ENCODE measurements around the gene HOXA4.

The HOXA4 gene

DNA sequence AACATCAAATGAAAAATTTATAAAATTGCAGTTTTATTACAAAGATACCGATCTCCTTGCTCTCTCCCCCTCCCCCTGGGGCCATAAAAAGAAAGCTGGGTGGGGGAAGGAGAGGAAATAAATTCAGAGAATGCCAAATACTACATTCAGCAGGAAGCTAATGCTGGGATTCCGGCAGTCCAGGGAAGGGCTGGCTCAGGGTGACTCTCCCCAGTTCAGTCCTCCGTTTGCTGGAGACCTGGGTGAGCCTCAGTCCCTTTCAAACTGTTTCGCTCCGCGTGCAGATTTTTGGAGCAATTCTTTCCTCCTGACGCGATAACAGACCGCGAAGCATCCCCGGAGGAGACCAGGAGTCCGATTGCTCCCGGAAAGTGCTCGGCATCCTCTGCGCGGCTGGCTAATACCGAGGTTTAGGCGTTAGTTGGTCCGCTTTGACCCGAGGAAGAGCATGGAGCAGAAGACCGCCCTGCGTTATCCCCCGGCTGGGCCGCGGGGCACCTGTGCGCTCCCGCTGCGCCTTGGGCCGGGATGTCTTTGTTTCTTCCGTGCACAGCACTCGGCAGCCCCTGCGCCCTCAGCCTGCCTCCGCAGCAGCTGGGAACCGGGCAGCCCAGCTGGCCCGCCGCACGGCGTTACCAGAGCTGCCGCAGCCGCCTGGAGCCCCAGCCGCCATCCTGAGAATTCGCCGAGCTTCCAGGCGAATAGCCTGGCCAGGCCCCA is 24.2 kb downstream of the HOXA4 start:
- DNase-seq, result no peak

DNA sequence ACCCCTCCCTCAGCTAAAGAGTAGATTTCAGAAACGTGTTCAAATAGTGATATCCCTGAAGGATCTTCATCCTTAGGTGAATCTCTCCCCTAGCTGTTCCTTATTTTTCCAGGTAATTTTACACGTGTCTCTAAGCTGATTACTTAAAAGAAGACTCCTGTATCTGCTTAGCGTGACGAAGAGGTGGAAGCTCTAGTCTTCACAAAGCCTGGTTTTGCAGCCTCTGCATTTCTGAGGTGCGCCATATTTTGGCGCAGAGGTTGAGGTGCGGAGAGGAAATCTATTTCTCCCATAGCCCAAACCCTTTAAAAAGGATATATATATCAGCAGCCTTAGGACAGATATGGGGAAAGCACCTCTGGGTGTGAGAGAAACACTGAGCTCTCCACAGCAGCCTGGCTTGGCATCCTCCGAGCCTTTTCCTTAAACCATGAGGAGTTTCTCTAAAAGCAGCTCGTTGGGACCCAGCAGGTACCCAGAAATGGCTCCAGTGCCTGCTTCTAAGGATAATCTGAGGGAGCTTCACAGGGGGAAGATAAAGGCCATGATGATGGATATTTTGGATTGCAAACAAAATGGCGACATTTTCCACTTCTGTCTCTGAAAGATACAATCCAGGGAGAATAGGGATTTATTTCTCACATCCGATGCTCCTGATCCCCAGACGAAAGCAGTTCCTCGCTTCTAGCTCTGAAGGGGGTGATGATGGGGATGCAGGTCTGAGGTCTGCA is 25.1 kb downstream of the HOXA4 start:
- no peak for DNase-seq

DNA sequence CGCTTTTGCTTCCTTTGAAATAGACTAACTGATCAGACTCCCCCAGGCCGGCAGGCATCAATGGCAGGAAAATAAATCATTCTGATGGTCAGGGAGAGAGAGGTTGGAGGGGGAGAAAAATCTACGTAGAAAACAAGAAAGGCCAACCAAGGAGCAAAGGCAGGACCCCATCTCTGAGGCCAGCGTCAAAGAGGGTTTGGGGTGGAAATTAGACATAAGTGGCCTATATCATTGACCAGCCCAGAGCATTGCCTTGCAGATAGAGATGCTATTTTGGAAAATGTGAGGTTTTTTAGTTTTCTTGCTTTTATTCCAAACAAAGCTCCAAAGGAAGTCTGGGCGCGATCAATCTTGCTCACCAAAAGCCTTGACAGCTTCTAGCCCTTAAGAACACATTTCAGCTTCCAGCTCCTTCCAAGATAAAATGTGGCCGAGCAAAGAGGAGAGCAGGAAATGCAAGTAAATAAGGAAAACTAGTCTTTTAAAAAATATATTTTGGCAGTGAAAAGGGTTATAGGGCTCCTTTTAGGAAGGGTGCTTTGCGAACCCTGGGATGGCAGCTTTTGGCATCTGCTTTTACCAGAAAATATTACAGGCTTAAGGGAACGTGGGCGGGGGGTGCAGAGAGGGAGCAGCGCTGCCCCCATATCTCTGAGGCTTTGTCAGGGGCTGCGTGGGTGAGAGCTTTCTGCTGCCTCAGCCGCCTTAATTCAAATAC is 26.1 kb downstream of the HOXA4 start:
- DNase-seq, result no peak

DNA sequence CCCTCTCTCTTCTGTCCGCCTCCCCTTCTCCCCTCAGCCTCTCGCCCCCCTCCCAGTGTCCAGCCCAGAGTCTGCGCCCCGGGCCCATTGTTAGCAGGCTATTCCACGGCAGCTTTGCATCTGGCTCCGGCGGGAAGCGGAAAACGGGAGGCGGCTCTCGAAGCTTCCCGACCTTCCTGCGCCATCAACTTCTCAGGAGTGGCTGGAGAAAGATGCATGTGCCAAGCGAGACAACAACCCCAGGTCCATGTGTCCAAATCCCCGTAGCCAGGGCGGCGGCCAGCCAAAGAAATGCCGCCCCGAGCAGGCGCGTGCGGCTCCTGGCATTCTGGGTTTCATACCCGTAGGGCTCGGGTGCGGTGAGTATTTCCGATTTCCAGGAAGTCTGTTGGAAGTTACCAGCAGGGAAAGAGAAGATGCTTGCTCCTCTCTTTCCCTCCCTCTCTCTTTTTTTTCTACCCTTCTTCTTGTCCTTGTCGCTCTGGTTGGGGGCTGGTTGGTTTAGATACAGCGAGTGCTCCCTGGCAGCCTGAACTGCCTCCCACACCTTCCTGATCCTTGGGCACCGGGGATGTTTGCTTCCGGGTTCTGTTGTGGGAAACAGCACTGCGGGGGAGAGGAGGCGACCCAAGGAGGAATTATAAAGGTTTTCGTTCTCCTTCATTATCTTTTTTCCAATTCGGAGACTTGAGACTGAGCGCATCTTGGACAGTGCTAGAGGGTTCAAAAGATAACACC is 26.9 kb downstream of the HOXA4 start:
- no peak for DNase-seq

DNA sequence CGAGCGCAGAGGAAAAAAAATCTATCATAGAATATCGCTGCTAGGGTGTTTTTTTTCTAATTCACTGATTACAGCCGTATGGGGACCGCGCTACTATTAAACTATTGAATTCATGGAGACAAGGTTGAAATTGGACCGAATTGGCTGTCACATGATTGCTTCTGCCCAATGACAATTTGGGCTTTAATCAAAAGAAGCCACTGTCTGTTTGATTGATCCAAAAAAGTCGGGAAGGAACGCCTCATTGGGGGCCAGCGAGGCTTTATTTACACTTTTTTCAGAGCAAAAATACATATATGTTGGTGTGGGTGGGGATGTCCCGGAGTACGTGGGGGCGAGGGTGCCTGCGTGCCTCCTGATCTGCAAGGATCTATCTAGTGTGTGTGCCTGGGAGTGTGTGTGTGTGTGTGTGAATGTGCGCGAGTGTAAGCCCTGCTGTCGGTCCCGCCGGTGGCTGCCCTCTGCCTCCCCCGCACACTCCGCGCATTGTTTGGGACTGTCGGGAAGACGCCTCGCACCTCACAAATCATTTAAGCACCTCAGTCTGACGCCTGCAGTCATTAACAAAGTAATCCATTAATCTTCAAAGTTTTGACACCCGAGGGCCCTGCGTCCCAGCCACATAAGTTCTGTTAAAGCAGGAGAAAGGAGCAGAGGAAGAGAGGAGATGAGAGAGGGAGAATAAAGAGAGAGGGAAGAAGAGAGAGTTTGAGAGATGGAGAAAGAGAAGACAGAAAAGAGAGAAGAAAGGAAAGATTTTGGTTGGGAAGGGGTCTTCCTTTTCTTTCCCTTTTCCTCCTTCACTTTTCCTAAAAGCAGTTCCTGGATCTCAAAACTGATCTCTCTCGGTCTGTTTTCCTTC is 27.7 kb downstream of the HOXA4 start, which contains the start of gene HOXA2:
Gene HOXA2, minus strand, starts transcription at position 103 of the 862 bp plus-strand sequence. CDS start 183 bp downstream, outside the sequence.
- DNase-seq, result no peak

DNA sequence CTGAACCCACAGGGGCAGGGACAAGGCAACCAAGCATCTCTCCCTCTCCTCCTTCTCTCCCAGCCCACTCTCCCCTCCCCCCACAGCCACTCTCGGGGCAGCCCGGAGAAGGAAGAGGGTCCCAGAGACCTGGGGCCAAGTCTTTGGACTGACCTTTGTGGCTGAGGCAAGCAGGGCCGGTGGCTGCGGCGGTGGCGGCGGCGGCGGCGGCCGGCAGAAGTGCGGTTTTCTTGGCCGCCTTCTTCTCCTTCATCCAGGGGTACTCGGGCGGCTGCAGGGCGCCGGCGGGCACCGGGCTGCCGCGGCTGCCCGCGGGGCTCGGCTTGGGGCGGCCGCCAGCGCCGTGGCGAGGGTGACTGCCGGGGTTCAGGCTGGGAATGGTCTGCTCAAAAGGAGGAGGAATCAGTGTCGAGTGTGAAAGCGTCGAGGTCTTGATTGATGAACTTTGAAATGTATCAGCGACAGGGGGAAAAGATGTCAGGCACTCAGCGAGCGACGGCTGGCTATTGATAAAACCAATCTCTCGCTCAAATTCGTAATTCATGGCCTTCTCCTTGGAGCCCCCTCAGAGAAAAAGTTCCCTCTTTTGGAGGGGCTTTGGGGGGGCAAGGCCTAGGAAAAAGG is 28.5 kb downstream of the HOXA4 start:
- no peak for DNase-seq

DNA sequence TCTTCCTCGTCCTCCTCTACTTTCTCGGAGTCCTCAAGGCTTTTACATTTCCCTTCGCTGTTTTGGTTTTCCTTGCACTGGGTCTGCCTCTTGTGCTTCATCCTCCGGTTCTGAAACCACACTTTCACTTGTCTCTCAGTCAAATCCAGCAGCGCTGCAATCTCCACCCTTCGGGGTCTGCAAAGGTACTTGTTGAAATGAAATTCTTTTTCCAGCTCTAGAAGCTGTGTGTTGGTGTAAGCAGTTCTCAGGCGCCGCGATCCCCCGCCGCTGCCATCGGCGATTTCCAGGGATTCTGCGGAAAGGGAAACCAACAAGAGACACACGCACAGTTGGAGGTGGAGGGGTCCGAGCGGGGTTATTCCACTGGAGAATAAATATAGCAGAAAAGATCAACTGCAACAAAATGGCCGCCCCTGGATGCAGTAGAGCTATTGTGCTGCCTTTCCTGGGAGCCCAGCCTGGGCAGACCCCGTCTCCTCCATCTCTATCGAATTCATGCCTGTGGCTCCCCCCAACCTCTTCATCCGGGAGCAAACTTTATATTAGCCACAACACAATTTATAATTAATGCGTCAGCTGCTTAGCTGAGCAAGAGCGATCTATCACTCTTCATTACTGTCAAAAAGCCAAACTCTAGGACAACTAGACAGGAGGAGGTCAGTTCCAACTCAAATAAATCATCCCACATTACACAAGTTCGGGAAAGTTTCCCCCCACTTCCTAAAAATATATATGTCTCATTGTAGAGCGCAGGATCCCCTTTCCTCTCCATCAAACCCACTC is 29.2 kb downstream of the HOXA4 start:
- DNase-seq, result no peak

DNA sequence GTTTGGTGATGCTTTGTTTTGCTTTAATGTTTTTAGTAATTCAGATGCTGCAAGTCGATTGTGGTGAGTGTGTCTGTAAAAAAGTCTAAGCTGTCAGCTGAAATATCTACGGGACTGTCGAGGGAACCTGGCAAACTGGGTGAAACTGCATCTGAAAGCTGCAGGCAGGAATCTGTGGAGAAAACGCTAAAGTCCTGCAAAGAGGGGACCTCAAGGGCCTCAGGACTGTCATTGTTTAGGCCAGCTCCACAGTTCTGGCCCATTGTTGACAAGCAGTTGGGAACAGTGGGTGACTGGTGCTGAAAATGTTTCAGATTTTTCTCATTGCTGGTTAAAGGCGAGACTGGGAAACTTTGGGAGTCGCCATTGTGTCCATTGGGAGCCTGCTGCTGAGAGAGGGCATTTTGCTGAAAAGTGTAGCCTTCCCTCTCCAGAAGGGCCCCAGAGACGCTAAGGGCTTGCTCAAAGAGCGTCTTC is 29.8 kb downstream of the HOXA4 start:
- no peak for DNase-seq

DNA sequence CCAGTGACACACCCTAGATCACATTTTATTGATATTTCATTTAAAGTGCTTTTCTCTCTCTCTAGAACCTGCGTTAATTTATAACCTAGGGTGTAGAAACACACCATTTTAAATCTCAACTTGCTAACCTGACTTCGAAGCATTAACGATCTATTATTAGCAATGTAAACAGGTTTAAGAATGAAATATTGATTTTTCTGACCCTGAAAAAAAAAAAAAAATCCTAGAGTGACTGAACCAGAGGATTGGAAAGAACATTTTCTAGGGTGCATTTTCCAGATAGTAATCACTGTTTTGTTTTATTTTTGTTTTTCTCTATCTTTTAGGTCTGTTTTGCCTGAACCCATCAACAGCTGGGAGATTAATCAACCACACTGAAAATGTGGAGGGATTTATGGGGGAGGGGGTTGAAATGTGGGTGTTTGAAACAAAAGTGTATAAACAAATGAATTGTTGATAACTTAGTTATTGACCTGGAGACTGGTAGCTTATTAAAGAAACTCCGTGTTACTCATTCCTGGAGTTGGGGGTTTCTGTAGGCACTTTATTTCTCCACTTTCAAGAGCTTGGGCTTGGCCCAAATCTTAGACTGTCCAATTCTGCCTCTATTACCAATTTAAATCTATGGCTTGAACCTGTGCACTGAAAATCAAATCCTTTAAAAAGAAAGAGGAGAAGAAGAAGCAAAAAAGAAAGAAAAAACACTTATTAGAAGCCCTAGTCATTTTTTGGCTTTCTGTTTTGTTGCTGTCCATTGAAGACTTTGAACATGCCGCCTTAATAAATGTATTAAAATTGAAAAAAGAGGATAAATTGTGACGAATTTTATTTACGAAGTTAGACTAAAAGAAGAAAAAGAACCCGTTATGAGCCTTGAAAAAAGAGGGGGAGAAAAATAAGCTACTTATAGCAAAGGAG is 30.8 kb downstream of the HOXA4 start:
- DNase-seq, result no peak

DNA sequence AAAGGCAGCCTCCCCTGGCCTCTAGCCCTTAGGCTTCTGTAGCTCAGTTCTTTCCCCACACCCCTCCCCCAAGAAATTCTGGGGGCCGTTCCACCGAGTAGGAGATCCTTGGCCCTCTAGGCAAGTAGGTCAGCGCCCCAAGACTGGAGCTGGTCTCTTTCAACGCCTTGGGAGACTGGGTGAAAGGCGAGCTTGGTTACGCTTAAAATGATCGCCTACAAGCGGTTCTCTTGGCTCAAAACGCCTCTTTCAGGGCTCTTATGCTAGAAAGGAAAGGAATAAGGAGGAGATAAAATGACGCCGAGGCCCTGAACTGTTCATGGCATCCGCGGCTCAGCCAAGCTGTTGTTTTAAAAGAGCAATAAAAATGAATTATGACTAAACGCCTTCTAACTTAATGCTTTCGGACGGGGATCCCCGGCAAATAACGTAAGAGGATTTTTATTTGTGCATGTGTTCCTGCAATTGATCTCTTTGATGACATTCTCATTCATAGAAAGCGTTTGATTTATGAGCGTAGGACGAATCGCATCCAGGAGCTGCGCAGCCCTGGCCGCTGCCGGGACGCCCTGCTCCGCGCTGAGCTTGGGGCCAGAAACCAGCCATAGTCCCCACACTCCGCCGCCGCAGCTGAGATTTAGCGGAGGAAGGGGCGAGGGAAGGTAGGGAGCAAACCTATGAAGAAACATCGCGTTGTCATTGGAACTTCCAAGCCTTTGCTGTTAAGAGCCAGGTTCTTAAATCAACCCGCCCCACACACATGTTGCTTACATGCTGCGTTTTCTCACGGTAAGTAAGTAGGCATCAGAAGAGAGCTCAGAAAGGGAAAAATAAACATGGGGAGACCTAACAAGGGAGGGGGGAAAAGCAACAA is 31.7 kb downstream of the HOXA4 start:
- no peak for DNase-seq

DNA sequence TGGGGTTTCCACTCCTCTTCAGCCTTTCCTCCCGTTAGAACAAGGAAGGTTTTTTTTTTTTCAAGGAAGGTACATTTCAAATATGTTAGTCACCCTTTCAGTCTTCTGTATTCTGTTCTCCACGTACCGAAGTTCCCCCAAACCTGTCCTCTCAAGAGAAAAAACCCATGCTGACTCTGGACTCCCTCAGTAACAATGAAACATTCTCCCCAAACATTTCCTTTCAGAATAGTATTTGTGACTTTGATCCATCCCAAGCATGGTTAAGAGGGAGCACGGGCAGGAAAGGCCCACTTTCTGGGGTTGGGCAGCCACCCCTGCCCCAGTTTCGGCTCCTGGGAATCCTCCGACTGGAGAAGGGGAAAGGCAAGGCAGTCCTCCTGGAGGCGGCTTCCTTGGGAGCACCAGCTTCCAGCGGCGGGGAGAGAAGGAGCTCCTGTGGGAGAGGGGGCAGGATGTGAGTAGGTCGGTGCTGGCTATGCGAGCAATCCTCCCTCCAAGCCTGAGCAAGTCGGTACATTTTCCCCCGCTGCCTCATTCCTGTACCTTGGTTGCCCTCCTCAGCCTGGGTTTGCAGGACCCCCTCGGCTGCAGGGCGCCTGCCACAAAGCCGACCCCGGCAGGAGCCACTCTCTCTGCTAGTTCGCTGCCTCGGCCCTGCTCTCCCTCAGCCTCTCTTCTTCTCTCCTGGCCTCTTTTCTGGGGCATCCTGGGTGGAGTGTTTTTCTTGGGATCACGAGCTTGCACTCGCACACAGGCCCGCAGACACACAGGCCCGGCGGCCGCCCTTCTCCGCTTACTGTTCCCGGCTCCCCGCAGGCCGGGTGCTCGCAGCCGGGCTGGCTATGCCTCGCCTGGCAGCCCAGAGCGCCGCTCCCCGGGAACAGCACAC is 32.6 kb downstream of the HOXA4 start:
- DNase-seq, result no peak

DNA sequence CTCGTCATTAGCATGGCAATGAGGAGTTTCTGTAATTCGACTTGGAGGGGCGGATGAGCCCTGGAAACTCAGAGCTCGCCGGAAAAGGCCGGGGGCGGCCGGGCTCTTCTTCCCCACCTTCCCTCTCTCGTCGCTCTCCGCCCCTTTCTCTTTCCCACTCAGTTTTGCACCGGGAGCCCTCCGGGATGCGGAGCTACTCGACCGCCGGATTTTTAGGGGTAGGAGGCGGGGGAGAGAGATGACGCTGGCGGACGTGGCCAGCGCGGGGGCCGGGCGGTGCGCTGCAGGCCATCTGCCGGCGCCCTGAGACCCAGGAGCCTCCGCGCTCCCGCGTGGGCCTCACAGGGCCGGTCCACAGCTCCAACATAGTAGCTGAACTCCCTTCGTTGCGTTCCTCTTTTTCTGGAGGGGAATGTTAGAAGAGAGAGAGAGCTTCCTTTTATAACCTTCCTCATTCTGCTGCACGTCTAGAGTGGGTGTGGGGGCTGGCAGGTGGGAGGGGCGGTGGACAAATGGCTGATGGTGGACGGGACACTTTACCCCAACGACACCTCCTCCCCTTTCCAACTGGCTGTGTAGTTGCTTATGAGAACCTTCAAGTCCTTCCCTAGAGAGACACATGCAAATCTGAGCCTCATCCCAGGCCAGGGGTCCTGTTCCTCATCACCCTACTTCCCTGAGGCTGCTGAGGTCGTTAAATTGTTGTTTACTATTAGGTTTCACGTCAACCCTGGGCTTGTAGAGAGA is 33.6 kb downstream of the HOXA4 start:
- DNase-seq, result no peak

DNA sequence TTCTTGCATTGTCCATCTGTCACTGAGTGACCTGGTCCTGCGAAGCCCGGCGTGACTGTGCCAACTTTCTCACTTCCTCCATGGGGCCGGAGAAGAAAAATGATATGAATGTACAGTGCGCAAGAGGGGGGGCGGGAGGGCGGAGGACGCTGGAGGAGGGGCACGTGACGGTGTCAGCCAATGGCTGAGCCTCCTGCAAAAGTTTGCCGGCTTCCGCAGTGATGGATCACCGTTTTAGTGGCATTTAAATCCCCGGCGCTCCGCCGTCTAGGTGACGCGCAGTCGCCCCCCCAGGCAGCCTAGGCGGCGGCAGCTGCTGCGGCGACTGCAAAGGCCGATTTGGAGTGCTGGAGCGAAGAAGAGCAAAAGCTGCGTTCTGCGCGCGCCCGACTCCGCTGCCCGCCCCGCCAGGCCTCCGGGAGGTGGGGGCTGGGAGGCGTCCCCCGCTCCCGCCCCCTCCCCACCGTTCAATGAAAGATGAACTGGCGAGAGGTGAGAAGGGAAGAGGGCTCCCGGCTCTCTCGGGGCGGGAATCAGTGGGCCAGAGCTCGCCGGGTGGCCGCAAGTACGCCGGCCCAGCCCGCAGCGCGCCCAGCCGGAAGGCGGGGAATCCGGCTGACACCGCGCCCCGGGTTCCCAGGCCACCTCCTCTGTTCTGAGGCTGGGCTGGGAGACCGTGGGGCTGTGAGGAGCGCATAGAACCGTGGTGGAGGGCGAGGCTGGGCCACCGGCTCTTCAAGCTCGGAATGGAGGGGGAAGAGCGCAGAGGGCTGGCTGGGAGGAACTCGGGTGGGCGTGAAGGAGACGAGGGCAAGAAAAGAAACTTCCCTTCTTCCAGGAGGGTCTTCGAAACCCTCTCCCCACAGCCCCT is 34.4 kb downstream of the HOXA4 start, which contains the start of gene HOXA1:
Gene HOXA1, minus strand, starts transcription at position 104 of the 871 bp plus-strand sequence. Its CDS starts 88 bp downstream, at position 16.
- DNase-seq, result peak in 6 of 51 donors; percentile 4 to 17 (median 10)
